HepG2 (cell line): ENCODE measurements around the gene RNU1-1. TPM values are rescaled to one million over a fixed set of nuclear protein-coding genes. Genes with fewer than 3 reads are reported as not detected.
A peak's percentile ranks its signal among the peaks of the same experiment; 100 is the strongest.
"Not testable (repeated sequence)": the region's sequence is repeated elsewhere in the genome, so short reads cannot be mapped to it uniquely, and the experiment has no call there.

Experiments used
- ATAC-seq: fragments of 200-7000 bp; cut with Tn5 transposase; 3 replicates; pipeline ENCODE4 v1.9.1; 2020; ENCODE audit warnings: mild to moderate bottlenecking, moderate library complexity
- BruUV-seq: library from RNA; stranded (reverse); fragments of 400-500 nt; replicated peaks from 2 replicates; lab custom pipeline; 2021; lab: Mats Ljungman, UMichigan
- CTCF ChIA-PET: fragments of 300-600 bp; formaldehyde crosslinking; extraction: SDS; loops from one replicate; lab custom pipeline; 2021; ENCODE audit warnings: low total read pairs, inconsistent platforms, low intra/inter-chr PET ratio; lab: Yijun Ruan, JAX
- POLR2A ChIA-PET: fragments of 350-600 bp; sonication (Branson Sonifier 250); formaldehyde crosslinking; loops from one replicate; lab custom pipeline; 2020; ENCODE audit warnings: antibody characterized with exemption, inconsistent platforms; lab: Yijun Ruan, JAX
- DNase-seq: peaks from one replicate; pipeline ENCODE4 v3.0.0-alpha.2; 2015; ENCODE audit warnings: low spot score
- FAIRE-seq: peaks from 3 replicates; lab custom pipeline; 2011; peaks lifted over from hg19 to GRCh38; lab: Jason Lieb, UNC
- H2AFZ ChIP-seq: one replicate; pipeline ENCODE4 v1.6.1; 2011; ENCODE audit warnings: low read length, inconsistent platforms
- H3K27ac ChIP-seq: fragments of 300-600 bp; 3 replicates; pipeline ENCODE4 v1.8.0; 2011; ENCODE audit warnings: mixed run types, mild to moderate bottlenecking, mixed read lengths, low read length, inconsistent platforms; ENCODE audit not compliant: insufficient read depth; ENCODE audit errors: extremely low read length
- H3K27me3 ChIP-seq, 2 experiments: fragments of 200-600 bp in 1 of 2; 2 replicates in 1 of 2; 3 replicates in 1 of 2; pipeline versions ENCODE4 v1.6.0 to v1.8.0; 2011; ENCODE audit warnings: low read length in 2 of 2, mild to moderate bottlenecking in 2 of 2, moderate library complexity in 2 of 2, inconsistent platforms in 1 of 2; ENCODE audit not compliant: insufficient read depth in 2 of 2, control insufficient read depth in 1 of 2
- H3K36me3 ChIP-seq, 2 experiments: fragments of 200-600 bp in 1 of 2; replicated peaks in 1 of 2; 2 replicates in 1 of 2; 3 replicates in 1 of 2; pipeline versions ENCODE4 v1.5.1 to v1.8.0; 2011; ENCODE audit warnings: low read length in 2 of 2, inconsistent platforms in 1 of 2; ENCODE audit not compliant: insufficient read depth in 2 of 2, control insufficient read depth in 1 of 2
- H3K4me1 ChIP-seq: 2 replicates; pipeline ENCODE4 v1.5.1; 2012; ENCODE audit warnings: low read length, inconsistent platforms; ENCODE audit not compliant: insufficient read depth
- H3K4me2 ChIP-seq: 2 replicates; pipeline ENCODE4 v1.6.0; 2011; ENCODE audit warnings: low read depth, low read length, inconsistent platforms
- H3K4me3 ChIP-seq, 3 experiments: fragments of 200-600 bp in 1 of 3; sonication (generic), shearing (Covaris generic) in 1 of 3; replicated peaks in 1 of 3; 2 replicates each; pipeline ENCODE4 v1.5.1; 2011 to 2016; ENCODE audit warnings: low read length in 3 of 3, inconsistent platforms in 2 of 3, low read depth in 2 of 3, mild to moderate bottlenecking in 2 of 3, control low read depth in 1 of 3, mixed read lengths in 1 of 3; ENCODE audit not compliant: insufficient read depth in 1 of 3
- H3K79me2 ChIP-seq: one replicate; pipeline ENCODE4 v1.6.1; 2011; ENCODE audit warnings: low read length, inconsistent platforms; ENCODE audit not compliant: insufficient read depth
- H3K9ac ChIP-seq: 2 replicates; pipeline ENCODE4 v1.6.0; 2011; ENCODE audit warnings: mild to moderate bottlenecking, low read depth, low read length, inconsistent platforms; ENCODE audit not compliant: insufficient read depth
- H3K9me3 ChIP-seq: 2 replicates; pipeline ENCODE4 v1.5.1; 2012; ENCODE audit warnings: mild to moderate bottlenecking, low read length
- H4K20me1 ChIP-seq: 2 replicates; pipeline ENCODE4 v1.6.0; 2011; ENCODE audit warnings: inconsistent platforms, mild to moderate bottlenecking, low read length, moderate library complexity; ENCODE audit not compliant: insufficient read depth
- WGBS: methylation state at CpG from one replicate; pipeline ENCODE4 v1.1.6; 2017; ENCODE audit warnings: low lambda C conversion rate; 5-methylcytosine and 5-hydroxymethylcytosine counted together
- in situ Hi-C: cut with HindIII; loops from 2 replicates; pipeline ENCODE4 v1.10.0; 2017; ENCODE audit warnings: low pct_unique_long_range_greater_than_20kb; ENCODE audit not compliant: extremely low pct_ligation_motif_present
- intact Hi-C: fragments of 100-400 bp; cut with micrococcal nuclease; formaldehyde crosslinking; loops from one replicate; pipeline ENCODE4 v1.10.0; 2022; ENCODE audit not compliant: unreplicated experiment
- polyA plus RNA-seq, 8 experiments: library from polyadenylated mRNA; depleted of rRNA in 3 of 8; stranded (reverse) in 7 of 8; unstranded in 1 of 8; fragments of >200 nt; fragmentation: Illumina TruSeq in 4 of 8; extraction: Trizol in 4 of 8; gene quantifications; 2 replicates each; pipeline versions ENCODE4 v1.2.1 to v1.2.3, GENCODE V29; 2011 to 2016; ENCODE audit warnings: low read depth in 4 of 8, missing spikeins in 1 of 8, mixed read lengths in 1 of 8; ENCODE audit not compliant: insufficient read depth in 1 of 8
- total RNA-seq, 5 experiments: library from RNA; depleted of rRNA; stranded (reverse); fragments of >200 nt; fragmentation: Illumina TruSeq; extraction: Trizol; gene quantifications; 2 replicates each; pipeline ENCODE4 v1.2.3, GENCODE V29; 2016; ENCODE audit warnings: low read depth in 1 of 5

The RNU1-1 gene
- total and polyA plus RNA-seq, 2 of the 13 experiments (the other 11 are each of a cell fraction or from before 2014, with no cell fraction given): under 0.01 to 11,018 TPM

GRCh38 chr1:16483639-16484500 is 30.2 kb downstream of the RNU1-1 start:
- DNase-seq, H2AFZ ChIP-seq, H3K4me2 ChIP-seq, H3K9ac ChIP-seq, FAIRE-seq, H4K20me1 ChIP-seq, H3K27me3 ChIP-seq, H3K36me3 ChIP-seq, in situ Hi-C loops, H3K27ac ChIP-seq, POLR2A ChIA-PET, intact Hi-C loops, H3K79me2 ChIP-seq, H3K4me1 ChIP-seq, H3K4me3 ChIP-seq, H3K9me3 ChIP-seq, CTCF ChIA-PET, BruUV-seq: not testable (repeated sequence)
- WGBS: 95% methylated on average over 42 of the region's 45 CpGs
- ATAC-seq: peak; percentile 29; the same call in 2 of the 3 replicates

- CTCF ChIA-PET, DNase-seq, H2AFZ ChIP-seq, H3K4me2 ChIP-seq, H3K4me3 ChIP-seq, POLR2A ChIA-PET, intact Hi-C loops, H3K27ac ChIP-seq, ATAC-seq, H3K9me3 ChIP-seq, H4K20me1 ChIP-seq, FAIRE-seq, in situ Hi-C loops, H3K79me2 ChIP-seq, H3K9ac ChIP-seq, H3K27me3 ChIP-seq, H3K4me1 ChIP-seq, BruUV-seq: not testable (repeated sequence)
- H3K36me3 ChIP-seq: peaks cover 3 to 12% of the 10 kb centered on the region in 2 experiments; a peak in 1 of 5 replicates
- 98% methylated on average over 25 of the region's 26 CpGs for WGBS
Measured at GRCh38 chr1:16483146-16483545, 30.9 kb downstream of the RNU1-1 start.
